ENCODE results near the gene PLA2G4E. TPM values are rescaled to one million over a fixed set of nuclear protein-coding genes. Genes with fewer than 3 reads are reported as not detected.

PLA2G4E gene
- total RNA-seq, 1 donor from 2014 or later, result not detected

DNA sequence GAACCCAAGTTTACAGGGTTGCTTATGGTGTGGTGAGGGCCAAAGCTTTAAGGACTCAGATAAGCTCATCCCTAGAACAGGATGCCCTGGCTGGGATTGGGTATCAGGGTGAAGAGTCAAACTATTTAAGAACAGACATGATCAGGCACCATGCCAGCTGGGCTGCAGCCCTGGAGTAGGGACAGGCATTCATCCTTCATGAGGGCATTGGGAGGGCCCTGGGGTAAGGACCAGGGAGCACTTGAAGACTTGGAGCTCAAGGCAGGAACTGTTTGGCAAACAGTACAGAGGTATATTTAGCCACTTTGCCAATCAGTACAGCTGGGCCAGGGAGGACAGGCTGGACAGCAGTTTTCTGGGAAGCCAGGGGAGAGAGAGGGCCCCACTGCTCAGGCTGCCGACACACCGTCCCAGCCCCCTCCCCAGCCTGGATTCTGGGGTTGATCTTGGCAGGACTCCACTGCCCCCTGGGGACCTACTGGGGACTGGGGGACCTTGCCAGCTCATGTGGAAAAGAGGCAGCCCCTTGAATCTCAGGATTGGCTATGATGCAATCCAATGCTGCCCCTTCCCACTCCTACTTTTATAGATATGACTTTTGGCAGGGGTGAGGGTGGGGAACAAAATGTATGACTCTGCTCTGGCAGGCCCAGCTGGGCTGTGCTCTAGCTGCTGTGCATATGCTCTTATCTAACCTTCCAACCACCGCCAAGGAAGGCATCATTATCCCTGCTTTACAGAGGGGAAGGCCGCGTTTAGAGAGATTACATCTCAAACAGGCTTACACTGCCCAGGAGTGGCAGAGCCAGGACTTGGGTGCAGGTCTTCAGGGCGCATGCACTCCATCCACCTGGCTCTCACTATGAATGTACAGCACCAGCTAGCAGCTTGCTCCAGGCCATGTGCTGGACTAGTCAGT, 2.3 kb downstream of the PLA2G4E start:
- intact Hi-C loops (cut with micrococcal nuclease), result no loop called here
- Mint-ChIP-seq H3K27ac (no peak overlapping the region), H3K4me3 (no peak overlapping the region), H3K9me3 (no peaks in the 10 kb centered on the region), H3K4me1 (no peaks in the 10 kb centered on the region), H3K36me3 (ENCODE audit: low read depth) (no peaks in the 10 kb centered on the region), H3K27me3 (peaks cover 4% of the 10 kb centered on the region)
- DNase-seq (no peak), ATAC-seq (ENCODE audit: low read depth) (no peak)
- POLR2A ChIA-PET, result interaction anchor here (1.0 kb wide), 1 partner anchor 157 kb away, joined by 4 read pairs; no protein-coding TSS in a partner anchor
- TF ChIP-seq, protein P1, sequence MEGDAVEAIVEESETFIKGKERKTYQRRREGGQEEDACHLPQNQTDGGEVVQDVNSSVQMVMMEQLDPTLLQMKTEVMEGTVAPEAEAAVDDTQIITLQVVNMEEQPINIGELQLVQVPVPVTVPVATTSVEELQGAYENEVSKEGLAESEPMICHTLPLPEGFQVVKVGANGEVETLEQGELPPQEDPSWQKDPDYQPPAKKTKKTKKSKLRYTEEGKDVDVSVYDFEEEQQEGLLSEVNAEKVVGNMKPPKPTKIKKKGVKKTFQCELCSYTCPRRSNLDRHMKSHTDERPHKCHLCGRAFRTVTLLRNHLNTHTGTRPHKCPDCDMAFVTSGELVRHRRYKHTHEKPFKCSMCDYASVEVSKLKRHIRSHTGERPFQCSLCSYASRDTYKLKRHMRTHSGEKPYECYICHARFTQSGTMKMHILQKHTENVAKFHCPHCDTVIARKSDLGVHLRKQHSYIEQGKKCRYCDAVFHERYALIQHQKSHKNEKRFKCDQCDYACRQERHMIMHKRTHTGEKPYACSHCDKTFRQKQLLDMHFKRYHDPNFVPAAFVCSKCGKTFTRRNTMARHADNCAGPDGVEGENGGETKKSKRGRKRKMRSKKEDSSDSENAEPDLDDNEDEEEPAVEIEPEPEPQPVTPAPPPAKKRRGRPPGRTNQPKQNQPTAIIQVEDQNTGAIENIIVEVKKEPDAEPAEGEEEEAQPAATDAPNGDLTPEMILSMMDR (IDR thresholded peaks at IDR 0.05), result no peak
- CTCF ChIA-PET, result no interaction called here

DNA sequence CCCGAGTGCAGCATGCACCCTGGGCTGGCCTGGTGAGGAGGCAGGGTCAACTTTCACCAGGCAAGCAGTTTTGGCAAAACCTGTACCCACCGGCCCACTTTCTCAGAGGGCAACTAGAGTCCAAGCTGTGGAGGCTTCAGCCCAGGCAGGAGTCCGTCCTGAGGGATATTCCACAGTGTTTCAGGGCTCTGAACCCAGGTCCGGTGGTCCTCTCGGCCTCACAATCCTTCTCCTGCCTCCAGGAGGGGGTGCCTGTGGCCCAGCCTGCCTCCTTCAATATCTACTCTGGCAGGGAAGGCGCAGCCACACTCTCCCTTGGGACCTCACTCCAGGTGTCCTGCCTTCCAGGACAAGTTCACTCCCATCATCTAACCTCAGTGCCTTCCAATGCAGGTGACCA, 3.9 kb downstream of the PLA2G4E start:
- TF ChIP-seq, protein P1 (IDR thresholded peaks at IDR 0.05), result no peak
- DNase-seq (no peak), ATAC-seq (ENCODE audit: low read depth) (no peak)
- POLR2A ChIA-PET, result no interaction called here
- intact Hi-C loops (cut with micrococcal nuclease), result no loop called here
- Mint-ChIP-seq H3K9me3 (no peaks in the 10 kb centered on the region), H3K36me3 (ENCODE audit: low read depth) (no peaks in the 10 kb centered on the region), H3K4me1 (no peaks in the 10 kb centered on the region), H3K27me3 (peaks cover 4% of the 10 kb centered on the region), H3K27ac (no peak overlapping the region), H3K4me3 (no peak overlapping the region)
- CTCF ChIA-PET, result no interaction called here

DNA sequence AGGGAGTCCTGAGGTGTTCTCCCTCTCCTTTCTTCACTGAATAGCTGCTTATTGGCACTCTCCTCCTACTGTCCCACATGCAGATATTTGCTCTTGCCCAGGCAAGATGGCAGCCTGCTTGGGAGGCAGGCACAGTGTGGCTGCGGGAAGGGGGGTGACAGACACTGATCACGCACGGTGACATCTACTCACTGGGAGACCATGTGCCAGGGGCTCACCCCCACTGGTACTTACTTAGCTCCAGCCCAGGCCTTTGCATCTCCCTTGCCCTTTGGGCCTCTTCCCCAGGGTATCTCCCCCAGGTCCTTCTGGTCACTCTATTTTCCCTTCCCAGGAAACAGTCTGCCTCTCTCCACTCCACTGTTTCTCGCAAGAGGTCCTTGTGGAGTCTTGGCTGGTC, 6.4 kb downstream of the PLA2G4E start:
- Mint-ChIP-seq H3K27me3 (peaks cover 4% of the 10 kb centered on the region), H3K4me1 (peaks cover 6% of the 10 kb centered on the region), H3K27ac (no peak overlapping the region), H3K4me3 (no peak overlapping the region), H3K36me3 (ENCODE audit: low read depth) (no peaks in the 10 kb centered on the region), H3K9me3 (no peaks in the 10 kb centered on the region)
- TF ChIP-seq, protein P1 (IDR thresholded peaks at IDR 0.05), result no peak
- CTCF ChIA-PET, result no interaction called here
- no peak for ATAC-seq (ENCODE audit: low read depth)
- DNase-seq, result no peak
- intact Hi-C loops (cut with micrococcal nuclease), result no loop called here
- POLR2A ChIA-PET, result interaction anchor here (0.6 kb wide), 1 partner anchor 58 kb away, joined by 3 read pairs; no protein-coding TSS in a partner anchor

DNA sequence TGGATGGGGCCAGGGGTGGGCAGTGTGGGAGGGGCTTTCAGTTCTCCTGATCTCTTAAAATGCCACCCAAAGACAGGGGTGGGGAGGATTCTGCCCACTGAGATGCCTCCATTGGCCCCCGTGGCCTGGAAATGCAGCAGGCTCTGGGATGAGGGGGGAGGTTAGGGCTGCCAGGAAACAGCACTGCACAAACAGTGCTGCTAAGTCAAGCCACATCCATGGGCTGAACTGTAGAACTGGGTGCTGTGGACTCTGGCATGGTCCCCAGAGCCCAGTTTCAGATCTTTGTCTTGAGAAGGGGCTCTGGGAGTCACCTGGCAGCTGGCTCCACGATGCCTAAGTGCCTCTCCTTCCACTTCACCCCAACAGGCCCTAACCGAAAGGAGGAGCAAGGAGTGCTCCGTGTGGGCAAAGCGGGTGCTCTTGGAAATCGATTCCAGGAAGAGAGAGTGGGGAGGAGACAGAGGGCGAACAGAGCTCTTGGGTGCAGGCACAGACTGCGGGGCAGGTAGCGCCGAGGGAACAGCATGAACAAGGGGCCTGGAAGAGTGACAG, 7.8 kb downstream of the PLA2G4E start:
- DNase-seq (no peak), ATAC-seq (ENCODE audit: low read depth) (no peak)
- H3K4me1 Mint-ChIP-seq, result peaks cover 6% of the 10 kb centered on the region
- TF ChIP-seq, protein P1 (IDR thresholded peaks at IDR 0.05), result no peak
- H3K36me3 Mint-ChIP-seq (ENCODE audit: low read depth), result no peaks in the 10 kb centered on the region
- H3K27me3 Mint-ChIP-seq, result peaks cover 2% of the 10 kb centered on the region
- ChIA-PET POLR2A (no interaction called here), CTCF (no interaction called here)
- intact Hi-C loops (cut with micrococcal nuclease), result no loop called here
- no peaks in the 10 kb centered on the region for H3K9me3 Mint-ChIP-seq
- H3K4me3 Mint-ChIP-seq, result no peak overlapping the region
- no peak overlapping the region for H3K27ac Mint-ChIP-seq

DNA sequence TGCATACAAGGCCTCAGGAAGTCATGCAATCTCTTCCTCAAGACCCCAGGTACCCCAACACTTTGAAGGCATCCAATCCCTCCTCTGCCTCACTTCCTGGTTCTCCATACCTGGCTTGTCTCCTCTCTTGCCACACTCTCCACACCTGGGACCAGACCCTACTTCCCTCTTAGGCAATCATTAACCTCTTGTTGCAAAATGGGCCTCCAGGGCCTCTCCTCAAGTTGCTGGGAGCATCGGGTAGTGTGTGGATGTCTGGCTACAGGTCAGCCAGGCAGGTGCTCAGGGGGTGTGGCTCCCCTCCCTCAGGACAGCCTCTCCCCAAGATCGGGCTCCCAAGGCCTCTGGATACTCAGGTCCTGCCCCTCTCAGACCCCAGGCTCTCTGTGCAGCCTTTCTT, 8.6 kb downstream of the PLA2G4E start:
- peaks cover 6% of the 10 kb centered on the region for H3K4me1 Mint-ChIP-seq
- H3K27ac Mint-ChIP-seq, result no peak overlapping the region
- ChIA-PET POLR2A (interaction anchor here (0.8 kb wide), 1 partner anchor 61 kb away, joined by 3 read pairs; no protein-coding TSS in a partner anchor), CTCF (no interaction called here)
- no peaks in the 10 kb centered on the region for H3K9me3 Mint-ChIP-seq
- TF ChIP-seq, protein P1 (IDR thresholded peaks at IDR 0.05), result no peak
- no peak for DNase-seq
- H3K4me3 Mint-ChIP-seq, result no peak overlapping the region
- ATAC-seq (ENCODE audit: low read depth), result no peak
- intact Hi-C loops (cut with micrococcal nuclease), result no loop called here
- no peaks in the 10 kb centered on the region for H3K36me3 Mint-ChIP-seq (ENCODE audit: low read depth)
- H3K27me3 Mint-ChIP-seq, result peaks cover 1% of the 10 kb centered on the region
